SK-N-SH (cell line): ENCODE data around the gene MIS12. TPM values are rescaled to one million over a fixed set of nuclear protein-coding genes. Genes with fewer than 3 reads are reported as not detected.

ENCODE experiments used
- CTCF ChIA-PET: fragments of 300-600, 350-600 bp; formaldehyde crosslinking; extraction: SDS; loops from one replicate; lab custom pipeline; 2021; lab: Yijun Ruan, JAX
- POLR2A ChIA-PET: fragments of 350-600 bp; sonication (Branson Sonifier 250); formaldehyde crosslinking; extraction: SDS; loops from one replicate; lab custom pipeline; 2020; ENCODE audit warnings: antibody characterized with exemption, inconsistent platforms; lab: Yijun Ruan, JAX
- DNase-seq: peaks from one replicate; pipeline ENCODE4 v3.0.0; 2012
- H2AFZ ChIP-seq: fragments of 200-600 bp; sonication (generic); 2 replicates; pipeline ENCODE4 v1.8.1; 2016; ENCODE audit warnings: antibody characterized with exemption, mild to moderate bottlenecking, low read depth
- H3F3A ChIP-seq: fragments of 200-600 bp; sonication (generic); replicated peaks from 2 replicates; pipeline ENCODE3; 2016; ENCODE audit warnings: antibody characterized with exemption, mild to moderate bottlenecking; ENCODE audit not compliant: insufficient read depth
- H3K27ac ChIP-seq, 2 experiments: fragments of 200-500 bp in 1 of 2; fragments of 200-600 bp in 1 of 2; sonication (Bioruptor generic) in 1 of 2; sonication (generic), shearing (Covaris generic) in 1 of 2; 2 replicates each; pipeline versions ENCODE4 v1.5.1 to v1.6.1; 2014 to 2016; ENCODE audit warnings: low read depth in 2 of 2, inconsistent platforms in 1 of 2, low read length in 1 of 2, mild to moderate bottlenecking in 1 of 2, mixed read lengths in 1 of 2
- H3K27me3 ChIP-seq: fragments of 200-600 bp; sonication (generic), shearing (Covaris generic); 2 replicates; pipeline ENCODE4 v1.6.1; 2016; ENCODE audit warnings: mixed run types; ENCODE audit not compliant: insufficient read depth
- H3K36me3 ChIP-seq, 2 experiments: fragments of 200-500 bp in 1 of 2; fragments of 200-600 bp in 1 of 2; sonication (Bioruptor generic) in 1 of 2; sonication (generic) in 1 of 2; replicated peaks in 1 of 2; 2 replicates each; pipeline versions ENCODE3 to v1.5.1; 2014 to 2016; ENCODE audit warnings: low read length in 1 of 2, mild to moderate bottlenecking in 1 of 2; ENCODE audit not compliant: insufficient read depth in 2 of 2, control insufficient read depth in 1 of 2
- H3K4me1 ChIP-seq, 2 experiments: fragments of 200-500 bp in 1 of 2; fragments of 200-600 bp in 1 of 2; sonication (Bioruptor generic) in 1 of 2; sonication (generic), shearing (Covaris generic) in 1 of 2; 2 replicates each; pipeline versions ENCODE4 v1.5.1 to v1.6.1; 2014 to 2016; ENCODE audit warnings: low read depth in 1 of 2, low read length in 1 of 2, mixed run types in 1 of 2; ENCODE audit not compliant: insufficient read depth in 2 of 2, control insufficient read depth in 1 of 2
- H3K4me2 ChIP-seq: fragments of 200-600 bp; sonication (generic), shearing (Covaris generic); 2 replicates; pipeline ENCODE4 v1.6.1; 2017; ENCODE audit warnings: mixed run types
- H3K4me3 ChIP-seq, 2 experiments: fragments of 200-500 bp in 1 of 2; fragments of 200-600 bp in 1 of 2; sonication (Bioruptor generic) in 1 of 2; sonication (generic), shearing (Covaris generic) in 1 of 2; 2 replicates each; pipeline versions ENCODE4 v1.5.1 to v1.8.1; 2014 to 2016; ENCODE audit warnings: low read depth in 2 of 2, inconsistent platforms in 1 of 2, low read length in 1 of 2, mild to moderate bottlenecking in 1 of 2, mixed read lengths in 1 of 2, moderate library complexity in 1 of 2
- H3K79me2 ChIP-seq: fragments of 200-600 bp; sonication (generic); 2 replicates; pipeline ENCODE4 v1.8.1; 2017; ENCODE audit warnings: mild to moderate bottlenecking; ENCODE audit not compliant: insufficient read depth
- H3K9ac ChIP-seq: fragments of 200-600 bp; sonication (generic); 2 replicates; pipeline ENCODE4 v1.6.1; 2017; ENCODE audit warnings: mixed run types
- H3K9me2 ChIP-seq: fragments of 200-600 bp; sonication (generic); 2 replicates; pipeline ENCODE4 v1.6.1; 2017; ENCODE audit warnings: mixed run types
- H3K9me3 ChIP-seq: fragments of 200-600 bp; sonication (generic); 2 replicates; pipeline ENCODE4 v1.6.1; 2017; ENCODE audit warnings: mixed run types, mild to moderate bottlenecking, moderate library complexity
- H4K20me1 ChIP-seq: fragments of 200-600 bp; sonication (generic); 2 replicates; pipeline ENCODE4 v1.6.1; 2017; ENCODE audit warnings: mild to moderate bottlenecking, mixed run types; ENCODE audit not compliant: insufficient read depth
- FOSL2 ChIP-seq: IDR thresholded peaks from 2 replicates; pipeline ENCODE4 v1.4.0; 2012; ENCODE audit warnings: low read depth, mild to moderate bottlenecking, moderate library complexity, borderline replicate concordance
- NRF1 ChIP-seq: IDR thresholded peaks from 2 replicates; pipeline ENCODE4 v1.6.1; 2012; ENCODE audit warnings: low read depth, mild to moderate bottlenecking, low read length
- POLR2AphosphoS5 ChIP-seq: IDR thresholded peaks from 2 replicates; pipeline ENCODE4 v1.6.1; 2012; ENCODE audit warnings: low read depth, low read length
- RCOR1 ChIP-seq: fragments of 150-350 bp; IDR thresholded peaks from 2 replicates; pipeline ENCODE4 v1.6.1; 2017; ENCODE audit warnings: antibody characterized with exemption, low read length
- RXRA ChIP-seq: IDR thresholded peaks from 2 replicates; pipeline ENCODE4 v1.4.0; 2012; ENCODE audit warnings: low read depth, mild to moderate bottlenecking, borderline replicate concordance
- SMC3 ChIP-seq: IDR thresholded peaks from 2 replicates; pipeline ENCODE4 v1.6.1; 2012; ENCODE audit warnings: low read depth, low read length, improper control_type of control experiment
- TCF12 ChIP-seq: IDR thresholded peaks from 2 replicates; pipeline ENCODE4 v1.4.0; 2012
- TEAD4 ChIP-seq: IDR thresholded peaks from 2 replicates; pipeline ENCODE4 v1.4.0; 2012; ENCODE audit warnings: mild to moderate bottlenecking, borderline replicate concordance; ENCODE audit not compliant: insufficient read depth
- USF2 ChIP-seq: fragments of 150-350 bp; IDR thresholded peaks from 2 replicates; pipeline ENCODE4 v1.6.1; 2017; ENCODE audit warnings: antibody characterized with exemption, low read length, low read depth, borderline replicate concordance
- ZBTB33 ChIP-seq: IDR thresholded peaks from 2 replicates; pipeline ENCODE4 v1.4.0; 2012; ENCODE audit warnings: low read depth, borderline replicate concordance
- WGBS: methylation state at CpG from one replicate; pipeline ENCODE4 v1.1.6; 2017; ENCODE audit warnings: low lambda C conversion rate; 5-methylcytosine and 5-hydroxymethylcytosine counted together
- polyA plus RNA-seq, 3 experiments: library from polyadenylated mRNA; depleted of rRNA; stranded (reverse); fragments of >200 nt; gene quantifications; 2 replicates each; pipeline ENCODE4 v1.2.3, GENCODE V29; 2012
- TF ChIP-seq, protein P1 (sequence below): IDR thresholded peaks from 2 replicates; pipeline ENCODE4 v1.4.0; 2012; ENCODE audit warnings: low read depth, borderline replicate concordance
- TF ChIP-seq, protein P2 (sequence below): IDR thresholded peaks from 2 replicates; pipeline ENCODE4 v1.6.1; 2012; ENCODE audit warnings: mild to moderate bottlenecking, low read depth, low read length, moderate library complexity

Gene MIS12
- polyA plus RNA-seq, 1 of the 3 experiments (the other 2 are of a cell fraction): 9.3 TPM

GRCh38 chr17:5527601-5528250 lies 41.4 kb downstream of the MIS12 start:
- H3K4me3 ChIP-seq: no peak overlapping the region
- ChIA-PET POLR2A (interaction anchor here (0.6 to 2.1 kb wide), 2 partner anchors 27 to 1822 kb away, joined by 4 to 6 read pairs; a partner anchor contains a TSS), CTCF (interaction anchor here (1.7 kb wide), 1 partner anchor 12 kb away, joined by 8 read pairs; no protein-coding TSS in a partner anchor)
- H3K9me2 ChIP-seq: no peaks in the 10 kb centered on the region
- H3K9ac ChIP-seq: peak overlapping the region; percentile 64
- peaks cover 15% of the 10 kb centered on the region for H3F3A ChIP-seq
- H3K27me3 ChIP-seq: no peaks in the 10 kb centered on the region
- H3K36me3 ChIP-seq: peaks cover 0 to 8% of the 10 kb centered on the region in 2 experiments
- TF ChIP-seq, protein P1, sequence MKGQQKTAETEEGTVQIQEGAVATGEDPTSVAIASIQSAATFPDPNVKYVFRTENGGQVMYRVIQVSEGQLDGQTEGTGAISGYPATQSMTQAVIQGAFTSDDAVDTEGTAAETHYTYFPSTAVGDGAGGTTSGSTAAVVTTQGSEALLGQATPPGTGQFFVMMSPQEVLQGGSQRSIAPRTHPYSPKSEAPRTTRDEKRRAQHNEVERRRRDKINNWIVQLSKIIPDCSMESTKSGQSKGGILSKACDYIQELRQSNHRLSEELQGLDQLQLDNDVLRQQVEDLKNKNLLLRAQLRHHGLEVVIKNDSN: no peak
- TF ChIP-seq USF2 (no peak), NRF1 (no peak), SMC3 (no peak), POLR2AphosphoS5 (no peak), RXRA (no peak), RCOR1 (no peak), ZBTB33 (no peak), TCF12 (no peak), FOSL2 (no peak), TEAD4 (no peak)
- TF ChIP-seq, protein P2, sequence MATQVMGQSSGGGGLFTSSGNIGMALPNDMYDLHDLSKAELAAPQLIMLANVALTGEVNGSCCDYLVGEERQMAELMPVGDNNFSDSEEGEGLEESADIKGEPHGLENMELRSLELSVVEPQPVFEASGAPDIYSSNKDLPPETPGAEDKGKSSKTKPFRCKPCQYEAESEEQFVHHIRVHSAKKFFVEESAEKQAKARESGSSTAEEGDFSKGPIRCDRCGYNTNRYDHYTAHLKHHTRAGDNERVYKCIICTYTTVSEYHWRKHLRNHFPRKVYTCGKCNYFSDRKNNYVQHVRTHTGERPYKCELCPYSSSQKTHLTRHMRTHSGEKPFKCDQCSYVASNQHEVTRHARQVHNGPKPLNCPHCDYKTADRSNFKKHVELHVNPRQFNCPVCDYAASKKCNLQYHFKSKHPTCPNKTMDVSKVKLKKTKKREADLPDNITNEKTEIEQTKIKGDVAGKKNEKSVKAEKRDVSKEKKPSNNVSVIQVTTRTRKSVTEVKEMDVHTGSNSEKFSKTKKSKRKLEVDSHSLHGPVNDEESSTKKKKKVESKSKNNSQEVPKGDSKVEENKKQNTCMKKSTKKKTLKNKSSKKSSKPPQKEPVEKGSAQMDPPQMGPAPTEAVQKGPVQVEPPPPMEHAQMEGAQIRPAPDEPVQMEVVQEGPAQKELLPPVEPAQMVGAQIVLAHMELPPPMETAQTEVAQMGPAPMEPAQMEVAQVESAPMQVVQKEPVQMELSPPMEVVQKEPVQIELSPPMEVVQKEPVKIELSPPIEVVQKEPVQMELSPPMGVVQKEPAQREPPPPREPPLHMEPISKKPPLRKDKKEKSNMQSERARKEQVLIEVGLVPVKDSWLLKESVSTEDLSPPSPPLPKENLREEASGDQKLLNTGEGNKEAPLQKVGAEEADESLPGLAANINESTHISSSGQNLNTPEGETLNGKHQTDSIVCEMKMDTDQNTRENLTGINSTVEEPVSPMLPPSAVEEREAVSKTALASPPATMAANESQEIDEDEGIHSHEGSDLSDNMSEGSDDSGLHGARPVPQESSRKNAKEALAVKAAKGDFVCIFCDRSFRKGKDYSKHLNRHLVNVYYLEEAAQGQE: no peak
- peak overlapping the region; percentile 35; the same call in 1 of the 2 replicates for H3K4me2 ChIP-seq
- no peak for DNase-seq
- H3K27ac ChIP-seq: peak overlapping the region; percentile 66 to 96; a peak in 3 of 4 replicates
- H4K20me1 ChIP-seq: no peaks in the 10 kb centered on the region
- H3K9me3 ChIP-seq: no peaks in the 10 kb centered on the region
- H3K79me2 ChIP-seq: no peaks in the 10 kb centered on the region
- 91% methylated on average over 4 of the region's 9 CpGs for WGBS
- H2AFZ ChIP-seq: no peak overlapping the region
- H3K4me1 ChIP-seq: peaks cover 14 to 18% of the 10 kb centered on the region in 2 experiments; a peak in 3 of 4 replicates
